H1 (cell line): ENCODE measurements around the gene FAM193B. TPM values are rescaled to one million over a fixed set of nuclear protein-coding genes. Genes with fewer than 3 reads are reported as not detected.

Source experiments
- CTCF ChIA-PET: fragments of 300-600 bp; sonication (Branson Sonifier 250); formaldehyde crosslinking; loops from one replicate; lab custom pipeline; 2021; ENCODE audit not compliant: partially characterized antibody; lab: Charles Lee
- POLR2A ChIA-PET: fragments of 300-600 bp; sonication (Branson Sonifier 250); formaldehyde crosslinking; loops from one replicate; lab custom pipeline; 2021; ENCODE audit warnings: inconsistent platforms; ENCODE audit not compliant: partially characterized antibody; lab: Charles Lee
- DNase-seq, 2 experiments: peaks; one replicate each; pipeline versions ENCODE4 v3.0.0 to v3.0.0-alpha.2; 2010 to 2022; ENCODE audit warnings: low spot score in 2 of 2, low read depth in 1 of 2, mixed read lengths in 1 of 2
- FAIRE-seq: peaks from 2 replicates; lab custom pipeline; 2011; peaks lifted over from hg19 to GRCh38; lab: Jason Lieb, UNC
- H2AFZ ChIP-seq: 2 replicates; pipeline ENCODE4 v1.8.1; 2012; ENCODE audit warnings: low read length, inconsistent platforms
- H2AK5ac ChIP-seq: 2 replicates; pipeline ENCODE4 v1.6.1; 2013; ENCODE audit warnings: low read depth, low read length
- H2BK120ac ChIP-seq: replicated peaks from 2 replicates; pipeline ENCODE3; 2013; ENCODE audit warnings: low read depth, low read length, inconsistent platforms
- H2BK12ac ChIP-seq: 2 replicates; pipeline ENCODE4 v1.6.1; 2013; ENCODE audit warnings: low read depth, low read length
- H2BK15ac ChIP-seq: 2 replicates; pipeline ENCODE4 v1.6.1; 2013; ENCODE audit warnings: low read length
- H2BK20ac ChIP-seq: 2 replicates; pipeline ENCODE4 v1.6.1; 2013; ENCODE audit warnings: low read length
- H2BK5ac ChIP-seq: 2 replicates; pipeline ENCODE4 v1.6.1; 2013; ENCODE audit warnings: low read depth, low read length
- H3K14ac ChIP-seq: 2 replicates; pipeline ENCODE4 v1.6.1; 2013; ENCODE audit warnings: inconsistent platforms; ENCODE audit not compliant: insufficient read length
- H3K18ac ChIP-seq: 2 replicates; pipeline ENCODE4 v1.6.1; 2013; ENCODE audit warnings: low read length; ENCODE audit errors: extremely low read depth
- H3K23ac ChIP-seq: 2 replicates; pipeline ENCODE4 v1.6.1; 2013; ENCODE audit warnings: inconsistent platforms; ENCODE audit not compliant: insufficient read length
- H3K23me2 ChIP-seq: 2 replicates; pipeline ENCODE4 v1.6.1; 2013; ENCODE audit warnings: low read depth, low read length
- H3K27ac ChIP-seq: 2 replicates; pipeline ENCODE4 v1.6.1; 2011; ENCODE audit warnings: low read depth, low read length, inconsistent platforms
- H3K27me3 ChIP-seq, 4 experiments: replicated peaks in 1 of 4; 1 replicate in 1 of 4; 2 replicates in 3 of 4; pipeline versions ENCODE4 v1.6.1 to v1.8.1; 2011 to 2013; ENCODE audit warnings: low read length in 3 of 4, mild to moderate bottlenecking in 3 of 4, inconsistent platforms in 2 of 4, mixed read lengths in 2 of 4, moderate library complexity in 1 of 4; ENCODE audit not compliant: control insufficient read depth in 3 of 4, insufficient read depth in 3 of 4; ENCODE audit errors: extremely low read depth in 1 of 4
- H3K36me3 ChIP-seq, 4 experiments: 2 replicates each; pipeline versions ENCODE4 v1.6.1 to v1.8.1; 2011 to 2013; ENCODE audit warnings: mild to moderate bottlenecking in 4 of 4, low read length in 3 of 4, moderate library complexity in 2 of 4, control low read depth in 1 of 4, inconsistent platforms in 1 of 4; ENCODE audit not compliant: insufficient read depth in 4 of 4, control insufficient read depth in 2 of 4
- H3K4ac ChIP-seq: replicated peaks from 2 replicates; pipeline ENCODE3; 2013; ENCODE audit warnings: low read length, low read depth, mixed read lengths, inconsistent platforms; ENCODE audit not compliant: insufficient read length
- H3K4me1 ChIP-seq, 4 experiments: replicated peaks in 1 of 4; 1 replicate in 1 of 4; 2 replicates in 3 of 4; pipeline versions ENCODE4 v1.6.1 to v1.8.1; 2011 to 2013; ENCODE audit warnings: low read length in 3 of 4, inconsistent platforms in 2 of 4, mixed read lengths in 1 of 4; ENCODE audit not compliant: insufficient read depth in 4 of 4, control insufficient read depth in 3 of 4
- H3K4me2 ChIP-seq, 2 experiments: 2 replicates each; pipeline versions ENCODE4 v1.6.1 to v1.8.1; 2011 to 2013; ENCODE audit warnings: low read depth in 2 of 2, low read length in 2 of 2, control low read depth in 1 of 2, inconsistent platforms in 1 of 2, mild to moderate bottlenecking in 1 of 2; ENCODE audit not compliant: insufficient read depth in 1 of 2
- H3K4me3 ChIP-seq, 4 experiments: fragments of 200-600, 300-600 bp in 1 of 4; sonication (generic), shearing (Covaris generic), sonication (Bioruptor Twin) in 1 of 4; 2 replicates each; pipeline versions ENCODE4 v1.5.1 to v1.8.1; 2011 to 2016; ENCODE audit warnings: low read length in 4 of 4, low read depth in 3 of 4, control low read depth in 2 of 4, inconsistent platforms in 2 of 4, mild to moderate bottlenecking in 2 of 4, mixed read lengths in 1 of 4, moderate library complexity in 1 of 4; ENCODE audit not compliant: insufficient read depth in 2 of 4; ENCODE audit errors: extremely low read depth in 1 of 4
- H3K56ac ChIP-seq: replicated peaks from 2 replicates; pipeline ENCODE3; 2013; ENCODE audit warnings: low read depth, mild to moderate bottlenecking, mixed read lengths, low read length, inconsistent platforms; ENCODE audit not compliant: insufficient read length
- H3K79me1 ChIP-seq: 2 replicates; pipeline ENCODE4 v1.6.1; 2013; ENCODE audit warnings: low read depth, low read length, control low read depth
- H3K79me2 ChIP-seq, 2 experiments: 2 replicates each; pipeline versions ENCODE4 v1.6.1 to v1.8.1; 2012 to 2013; ENCODE audit warnings: low read length in 2 of 2, mild to moderate bottlenecking in 2 of 2, inconsistent platforms in 1 of 2; ENCODE audit not compliant: insufficient read depth in 2 of 2, control insufficient read depth in 1 of 2
- H3K9ac ChIP-seq, 4 experiments: replicated peaks in 1 of 4; 1 replicate in 1 of 4; 2 replicates in 3 of 4; pipeline versions ENCODE4 v1.6.1 to v1.8.1; 2011 to 2013; ENCODE audit warnings: low read depth in 3 of 4, low read length in 3 of 4, control low read depth in 2 of 4, mild to moderate bottlenecking in 2 of 4, moderate library complexity in 2 of 4, inconsistent platforms in 1 of 4; ENCODE audit errors: extremely low read depth in 1 of 4
- H3K9me3 ChIP-seq, 2 experiments: 2 replicates each; pipeline versions ENCODE4 v1.6.1 to v1.8.1; 2012 to 2013; ENCODE audit warnings: mild to moderate bottlenecking in 2 of 2, moderate library complexity in 2 of 2, control low read depth in 1 of 2, inconsistent platforms in 1 of 2, low read depth in 1 of 2, low read length in 1 of 2, mixed read lengths in 1 of 2; ENCODE audit not compliant: insufficient read depth in 2 of 2
- H4K20me1 ChIP-seq, 2 experiments: replicated peaks in 1 of 2; 2 replicates each; pipeline versions ENCODE3 to v1.8.1; 2011 to 2013; ENCODE audit warnings: inconsistent platforms in 2 of 2, low read length in 2 of 2, mild to moderate bottlenecking in 1 of 2; ENCODE audit not compliant: insufficient read depth in 2 of 2, control insufficient read depth in 1 of 2
- H4K5ac ChIP-seq: 2 replicates; pipeline ENCODE4 v1.6.1; 2013; ENCODE audit warnings: low read length, low read depth, mixed read lengths, inconsistent platforms; ENCODE audit not compliant: insufficient read length
- H4K8ac ChIP-seq: 2 replicates; pipeline ENCODE4 v1.8.0; 2013; ENCODE audit warnings: mild to moderate bottlenecking, moderate library complexity, low read length, inconsistent platforms; ENCODE audit not compliant: insufficient read depth; ENCODE audit errors: extremely low read depth
- H4K91ac ChIP-seq: replicated peaks from 2 replicates; pipeline ENCODE3; 2013; ENCODE audit warnings: low read length, mixed read lengths, inconsistent platforms; ENCODE audit not compliant: insufficient read length
- BCL11A ChIP-seq, 2 experiments: IDR thresholded peaks; one replicate each; pipeline ENCODE4 v1.6.1; 2011; ENCODE audit warnings: low read depth in 2 of 2, low read length in 2 of 2, mild to moderate bottlenecking in 2 of 2
- CHD1 ChIP-seq: IDR thresholded peaks from 2 replicates; pipeline ENCODE4 v1.6.1; 2012; ENCODE audit warnings: low read depth, low read length, improper control_type of control experiment
- CHD2 ChIP-seq: IDR thresholded peaks from 2 replicates; pipeline ENCODE4 v1.6.1; 2012; ENCODE audit warnings: low read length, improper control_type of control experiment
- KDM1A ChIP-seq: fragments of 200-600, 300-600 bp; sonication (generic); IDR thresholded peaks from 2 replicates; pipeline ENCODE4 v1.7.1; 2016; ENCODE audit warnings: mild to moderate bottlenecking, low read length, borderline replicate concordance
- RFX5 ChIP-seq: IDR thresholded peaks from 2 replicates; pipeline ENCODE4 v1.6.1; 2011; ENCODE audit warnings: low read depth, low read length, improper control_type of control experiment, borderline replicate concordance
- TAF1 ChIP-seq: IDR thresholded peaks from 2 replicates; pipeline ENCODE4 v1.6.1; 2011; ENCODE audit warnings: mild to moderate bottlenecking, low read depth, low read length
- WGBS, 2 experiments: shearing (Covaris generic) in 1 of 2; methylation state at CpG; one replicate each; pipeline versions ENCODE4 v1.1.6 to v1.1.7; 2013 to 2015; ENCODE audit warnings: low lambda C conversion rate in 2 of 2, mixed read lengths in 2 of 2, inconsistent platforms in 1 of 2, low coverage in 1 of 2, missing lambda C conversion rate in 1 of 2; ENCODE audit not compliant: insufficient replicate concordance in 2 of 2, insufficient coverage in 1 of 2, insufficient read length in 1 of 2; ENCODE audit errors: extremely low coverage in 1 of 2, missing lambda C conversion rate in 1 of 2; 5-methylcytosine and 5-hydroxymethylcytosine counted together
- polyA plus RNA-seq, 7 experiments: library from polyadenylated mRNA; depleted of rRNA in 3 of 7; stranded (reverse) in 5 of 7; unstranded in 2 of 7; fragments of >200 nt in 5 of 7; fragments of 200-250 nt in 2 of 7; gene quantifications; 1 replicate in 5 of 7; 2 replicates in 1 of 7; 4 replicates in 1 of 7; pipeline versions ENCODE4 v1.2.1 to v1.2.3, GENCODE V29; 2011 to 2013; ENCODE audit warnings: missing spikeins in 2 of 7, mixed read lengths in 2 of 7
- total RNA-seq: library from RNA; stranded (reverse); fragmentation: NEBNext Ultra II Directional; extraction: Animal tissue kit (Norgen Biotek cat#: 25700); gene quantifications from 2 replicates; pipeline ENCODE4 v1.2.1, GENCODE V29; 2021

The FAM193B gene
- total and polyA plus RNA-seq, 2 of the 8 experiments (the other 6 are each of a cell fraction or from before 2014, with no cell fraction given): 49.9 to 69.8 TPM

DNA sequence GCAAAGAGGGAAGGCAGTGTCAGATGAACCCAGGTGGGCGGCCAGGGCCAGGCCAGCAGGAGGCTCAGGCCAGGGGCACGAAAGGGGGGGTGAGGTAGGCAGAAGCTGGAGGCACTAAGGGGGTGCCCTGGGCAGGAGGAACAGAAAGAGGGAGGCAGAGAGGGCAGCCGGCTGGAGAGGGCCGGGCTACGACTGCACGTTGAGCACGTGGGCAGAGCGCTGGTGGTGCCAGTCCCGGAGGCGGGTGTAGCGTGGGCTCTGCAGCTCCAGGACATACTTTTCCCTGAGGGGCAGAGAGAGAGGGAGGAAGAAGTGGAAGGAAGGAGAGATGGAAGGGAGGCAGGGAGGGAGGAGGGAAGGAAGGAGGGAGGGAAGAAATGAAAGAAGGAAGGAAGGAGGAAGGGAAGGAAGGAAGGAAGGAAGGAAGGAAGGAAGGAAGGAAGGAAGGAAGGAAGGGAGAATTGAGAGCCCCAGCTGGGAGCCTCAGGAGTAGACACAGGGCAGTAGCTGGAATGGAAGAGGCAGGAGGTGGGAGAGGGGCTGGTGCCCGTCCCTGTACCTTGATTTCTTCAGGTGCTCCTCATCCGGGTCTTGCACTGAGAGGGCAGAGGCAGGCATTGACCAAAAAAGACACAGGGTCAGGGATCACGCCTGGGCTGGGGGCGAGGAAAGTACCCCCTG lies 63.9 kb downstream of the FAM193B start:
- peaks cover 0 to 5% of the 10 kb centered on the region in 2 experiments; a peak in 1 of 4 replicates for H3K79me2 ChIP-seq
- no peak overlapping the region for H2BK120ac ChIP-seq
- peaks cover 7% of the 10 kb centered on the region; the same call in 1 of the 2 replicates for H3K79me1 ChIP-seq
- DNase-seq (no peak), FAIRE-seq (no peak)
- H3K27me3 ChIP-seq: no peaks in the 10 kb centered on the region
- no peak overlapping the region for H2BK12ac ChIP-seq
- H4K5ac ChIP-seq: no peak overlapping the region
- H3K4me1 ChIP-seq: peaks cover 0 to 15% (median 13%) of the 10 kb centered on the region in 4 experiments; a peak in 6 of 7 replicates
- H3K23me2 ChIP-seq: no peaks in the 10 kb centered on the region; the same call in 1 of the 2 replicates
- H3K9ac ChIP-seq: no peak overlapping the region
- no peak overlapping the region for H3K27ac ChIP-seq
- no peak overlapping the region for H3K23ac ChIP-seq
- no peak overlapping the region for H2AFZ ChIP-seq
- ChIA-PET POLR2A (interaction anchor here (65.5 to 67.5 kb wide), 2 partner anchors 11 to 21 kb away, joined by 3349 read pairs; partner anchors contain the start of genes DBN1, DOK3, PDLIM7 and PRR7), CTCF (interaction anchor here (0.7 to 12.7 kb wide), 10 partner anchors 12 to 733 kb away, joined by 3 to 306 read pairs (median 6); partner anchors contain the start of genes DDX41, DOK3 and PDLIM7)
- H3K18ac ChIP-seq: no peak overlapping the region; the same call in 1 of the 2 replicates
- no peak overlapping the region for H3K14ac ChIP-seq
- no peak for TF ChIP-seq RFX5
- no peak for TF ChIP-seq CHD2
- no peak for TF ChIP-seq KDM1A
- no peak for TF ChIP-seq TAF1
- no peak for TF ChIP-seq BCL11A (IDR thresholded peaks at IDR 0.05; ENCODE audit: low read depth in 2 of 2, low read length in 2 of 2)
- TF ChIP-seq CHD1: no peak
- H3K9me3 ChIP-seq: no peaks in the 10 kb centered on the region
- H2BK15ac ChIP-seq: no peak overlapping the region
- no peak overlapping the region for H3K4ac ChIP-seq
- H4K20me1 ChIP-seq: peaks cover 8 to 10% of the 10 kb centered on the region in 2 experiments
- H4K8ac ChIP-seq: peak overlapping the region; percentile 51; the same call in 1 of the 2 replicates
- H2AK5ac ChIP-seq: no peak overlapping the region
- peak overlapping the region; percentile 60 for H2BK5ac ChIP-seq
- H3K56ac ChIP-seq: no peak overlapping the region
- peaks cover 25 to 51% (median 40%) of the 10 kb centered on the region in 4 experiments for H3K36me3 ChIP-seq
- no peak overlapping the region for H4K91ac ChIP-seq
- no peak overlapping the region for H3K4me2 ChIP-seq
- no peak overlapping the region for H2BK20ac ChIP-seq
- 93% methylated on average over 15 of the region's 15 CpGs; no CpG with 5 or more reads in 1 of the 2 experiments for WGBS, 2 experiments
- H3K4me3 ChIP-seq: no peak overlapping the region
